Transverse colon (tissue), 4 donors: ENCODE data around the gene COX6B1. TPM values are rescaled to one million over a fixed set of nuclear protein-coding genes. Genes with fewer than 3 reads are reported as not detected.

Source experiments
- DNase-seq: peaks from one replicate; pipeline ENCODE4 v3.0.0-alpha.2; 2019
- H3K27ac ChIP-seq, 4 donors: fragments of 200-600 bp; sonication (generic); 2 replicates each; pipeline ENCODE4 v1.5.1; 2016 to 2018; ENCODE audit warnings: inconsistent platforms in 4 of 4
- H3K27me3 ChIP-seq: fragments of 200-600 bp; sonication (generic); 2 replicates; pipeline ENCODE4 v1.5.1; 2017; ENCODE audit warnings: inconsistent platforms
- H3K36me3 ChIP-seq, 4 donors: fragments of 200-600 bp; sonication (generic); 2 replicates each; pipeline ENCODE4 v1.5.1; 2017 to 2019; ENCODE audit warnings: inconsistent platforms in 4 of 4
- H3K4me1 ChIP-seq, 4 donors: fragments of 200-600 bp; sonication (generic); 2 replicates each; pipeline ENCODE4 v1.5.1; 2017 to 2020; ENCODE audit warnings: inconsistent platforms in 4 of 4
- H3K4me3 ChIP-seq, 4 donors: fragments of 200-600 bp; sonication (generic); 1 replicate in 1 of 4; 2 replicates in 3 of 4; pipeline versions ENCODE4 v1.5.1 to v1.6.1; 2017 to 2019; ENCODE audit warnings: inconsistent platforms in 4 of 4
- H3K9me3 ChIP-seq, 2 donors: fragments of 200-600 bp; sonication (generic); 2 replicates each; pipeline ENCODE4 v1.5.1; 2017 to 2019; ENCODE audit warnings: inconsistent platforms in 2 of 2
- EP300 ChIP-seq: sonication (generic); formaldehyde crosslinking; IDR thresholded peaks from one replicate; pipeline ENCODE4 v1.6.1; 2017; ENCODE audit warnings: antibody characterized with exemption, low read depth
- POLR2A ChIP-seq: fragments of 450-650 bp; IDR thresholded peaks from one replicate; pipeline ENCODE4 v1.6.1; 2016; ENCODE audit warnings: antibody characterized with exemption, mild to moderate bottlenecking, moderate library complexity
- POLR2AphosphoS5 ChIP-seq, 3 donors: sonication (generic); formaldehyde crosslinking; IDR thresholded peaks; one replicate each; pipeline ENCODE4 v1.6.1; 2016; ENCODE audit warnings: antibody characterized with exemption in 3 of 3
- WGBS, 2 donors: methylation state at CpG; one replicate each; pipeline ENCODE4 v1.1.5; 2018; ENCODE audit warnings: low coverage in 1 of 2; 5-methylcytosine and 5-hydroxymethylcytosine counted together
- in situ Hi-C, 4 donors: fragments of 200-750 bp; cut with MboI; loops; one replicate each; pipeline versions ENCODE4 v1.15.0 to v1.15.1; 2017; ENCODE audit warnings: low sequenced_read_pairs in 3 of 4, low pct_ligation_motif_present in 1 of 4, low pct_unique_long_range_greater_than_20kb in 1 of 4
- intact Hi-C: fragments of 100-400 bp; cut with DNase I; formaldehyde crosslinking; loops from one replicate; pipeline ENCODE4 v1.15.1; 2023; ENCODE audit warnings: low total_unique reads
- total RNA-seq, 4 donors: library from RNA; depleted of rRNA; stranded (reverse); fragments of >200 nt; gene quantifications; one replicate each; pipeline ENCODE4 v1.1.0, GENCODE V29; 2016
- TF ChIP-seq, protein P1 (sequence below), 5 experiments: fragments of 200-600 bp in 3 of 5; fragments of 450-650 bp in 2 of 5; sonication (generic) in 3 of 5; IDR thresholded peaks; 1 replicate in 2 of 5; 2 replicates in 3 of 5; pipeline ENCODE4 v1.5.1; 2016 to 2017; ENCODE audit warnings: antibody characterized with exemption in 5 of 5, inconsistent platforms in 3 of 5, mild to moderate bottlenecking in 2 of 5, moderate library complexity in 1 of 5

The COX6B1 gene
- total RNA-seq, 4 donors from 2014 or later, result 368 to 1,320 (median 628) TPM

DNA sequence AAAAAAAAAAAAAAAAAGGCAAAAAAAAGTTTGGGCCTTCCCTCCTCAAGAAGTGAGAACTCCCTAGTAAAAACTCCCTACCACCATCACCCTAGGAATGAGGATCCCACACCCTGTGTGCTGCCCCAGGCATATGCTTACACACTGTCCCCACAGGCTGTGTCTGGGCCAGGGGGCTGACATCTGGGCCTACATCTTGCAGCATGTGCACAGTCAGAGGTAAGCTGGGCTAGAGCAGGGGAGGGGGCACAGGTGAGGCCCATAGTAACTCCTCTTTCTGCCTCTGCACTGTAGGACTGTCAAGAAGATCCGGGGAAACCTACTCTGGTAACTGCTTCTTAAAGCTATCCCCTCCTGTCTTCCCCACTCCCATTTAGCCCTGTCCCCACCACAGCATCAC is 34.5 kb upstream of the COX6B1 start:
- no peak overlapping the region for H3K4me3 ChIP-seq
- in situ Hi-C loops, result no loop called here
- TF ChIP-seq EP300 (no peak), POLR2AphosphoS5 (IDR thresholded peaks at IDR 0.05) (no peak), POLR2A (no peak)
- TF ChIP-seq, protein P1, sequence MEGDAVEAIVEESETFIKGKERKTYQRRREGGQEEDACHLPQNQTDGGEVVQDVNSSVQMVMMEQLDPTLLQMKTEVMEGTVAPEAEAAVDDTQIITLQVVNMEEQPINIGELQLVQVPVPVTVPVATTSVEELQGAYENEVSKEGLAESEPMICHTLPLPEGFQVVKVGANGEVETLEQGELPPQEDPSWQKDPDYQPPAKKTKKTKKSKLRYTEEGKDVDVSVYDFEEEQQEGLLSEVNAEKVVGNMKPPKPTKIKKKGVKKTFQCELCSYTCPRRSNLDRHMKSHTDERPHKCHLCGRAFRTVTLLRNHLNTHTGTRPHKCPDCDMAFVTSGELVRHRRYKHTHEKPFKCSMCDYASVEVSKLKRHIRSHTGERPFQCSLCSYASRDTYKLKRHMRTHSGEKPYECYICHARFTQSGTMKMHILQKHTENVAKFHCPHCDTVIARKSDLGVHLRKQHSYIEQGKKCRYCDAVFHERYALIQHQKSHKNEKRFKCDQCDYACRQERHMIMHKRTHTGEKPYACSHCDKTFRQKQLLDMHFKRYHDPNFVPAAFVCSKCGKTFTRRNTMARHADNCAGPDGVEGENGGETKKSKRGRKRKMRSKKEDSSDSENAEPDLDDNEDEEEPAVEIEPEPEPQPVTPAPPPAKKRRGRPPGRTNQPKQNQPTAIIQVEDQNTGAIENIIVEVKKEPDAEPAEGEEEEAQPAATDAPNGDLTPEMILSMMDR (IDR thresholded peaks at IDR 0.05), result no peak
- WGBS, 2 donors, result 71% methylated on average over 1 of the region's 1 CpG; no CpG with 5 or more reads in 1 of the 2 donors
- no peak for DNase-seq
- no peaks in the 10 kb centered on the region for H3K36me3 ChIP-seq
- intact Hi-C loops, result no loop called here
- no peaks in the 10 kb centered on the region for H3K27me3 ChIP-seq
- H3K4me1 ChIP-seq, result peaks cover 3 to 13% (median 11%) of the 10 kb centered on the region in 4 donors
- no peak overlapping the region for H3K27ac ChIP-seq
- H3K9me3 ChIP-seq, result no peaks in the 10 kb centered on the region

- no peak overlapping the region for H3K27ac ChIP-seq
- intact Hi-C loops, result no loop called here
Measured at GRCh38 chr19:35615036-35615435, 33.1 kb upstream of the COX6B1 start.

DNA sequence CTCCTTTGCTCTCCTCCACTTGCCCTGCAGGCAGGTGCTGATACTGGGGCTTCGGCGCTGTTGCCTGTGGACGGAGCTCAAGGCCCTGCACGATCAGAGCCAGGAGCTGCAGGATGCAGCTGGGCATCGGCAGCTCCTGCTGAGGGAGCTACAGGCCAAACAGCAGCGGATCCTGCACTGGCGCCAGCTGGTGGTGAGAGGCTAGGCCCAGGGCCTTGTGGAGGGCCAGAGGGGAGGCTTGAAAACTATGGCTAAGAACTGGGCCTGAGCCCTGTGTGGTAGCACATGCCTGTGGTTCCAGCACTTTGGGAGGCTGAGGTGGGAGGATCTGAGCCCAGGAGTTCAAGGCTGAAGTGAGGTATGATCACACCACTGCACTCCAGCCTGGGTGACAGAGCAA is 29.3 kb upstream of the COX6B1 start:
- no peaks in the 10 kb centered on the region for H3K27me3 ChIP-seq
- no peaks in the 10 kb centered on the region for H3K36me3 ChIP-seq
- intact Hi-C loops (no loop called here), in situ Hi-C loops (no loop called here)
- no peak overlapping the region for H3K27ac ChIP-seq
- H3K4me3 ChIP-seq, result no peak overlapping the region
- DNase-seq, result no peak
- H3K4me1 ChIP-seq, result no peaks in the 10 kb centered on the region
- WGBS, 2 donors, result 92% methylated on average over 7 of the region's 7 CpGs; no CpG with 5 or more reads in 1 of the 2 donors
- no peaks in the 10 kb centered on the region for H3K9me3 ChIP-seq
- TF ChIP-seq POLR2AphosphoS5 (IDR thresholded peaks at IDR 0.05) (no peak), POLR2A (no peak), EP300 (no peak)
- TF ChIP-seq, protein P1 (IDR thresholded peaks at IDR 0.05), result no peak

More at GRCh38 chr19:35615036-35615435, 33.1 kb upstream of the COX6B1 start:
- in situ Hi-C loops, result no loop called here
- H3K4me3 ChIP-seq, result no peak overlapping the region
- no peak for DNase-seq
- 95% methylated on average over 17 of the region's 17 CpGs; no CpG with 5 or more reads in 1 of the 2 donors for WGBS, 2 donors
- H3K4me1 ChIP-seq, result peaks cover 3 to 13% (median 11%) of the 10 kb centered on the region in 4 donors
- no peaks in the 10 kb centered on the region for H3K9me3 ChIP-seq
- H3K27me3 ChIP-seq, result no peaks in the 10 kb centered on the region
- TF ChIP-seq, protein P1 (IDR thresholded peaks at IDR 0.05), result no peak
- TF ChIP-seq POLR2A (no peak), EP300 (no peak), POLR2AphosphoS5 (IDR thresholded peaks at IDR 0.05) (no peak)
- H3K36me3 ChIP-seq, result no peaks in the 10 kb centered on the region

DNA sequence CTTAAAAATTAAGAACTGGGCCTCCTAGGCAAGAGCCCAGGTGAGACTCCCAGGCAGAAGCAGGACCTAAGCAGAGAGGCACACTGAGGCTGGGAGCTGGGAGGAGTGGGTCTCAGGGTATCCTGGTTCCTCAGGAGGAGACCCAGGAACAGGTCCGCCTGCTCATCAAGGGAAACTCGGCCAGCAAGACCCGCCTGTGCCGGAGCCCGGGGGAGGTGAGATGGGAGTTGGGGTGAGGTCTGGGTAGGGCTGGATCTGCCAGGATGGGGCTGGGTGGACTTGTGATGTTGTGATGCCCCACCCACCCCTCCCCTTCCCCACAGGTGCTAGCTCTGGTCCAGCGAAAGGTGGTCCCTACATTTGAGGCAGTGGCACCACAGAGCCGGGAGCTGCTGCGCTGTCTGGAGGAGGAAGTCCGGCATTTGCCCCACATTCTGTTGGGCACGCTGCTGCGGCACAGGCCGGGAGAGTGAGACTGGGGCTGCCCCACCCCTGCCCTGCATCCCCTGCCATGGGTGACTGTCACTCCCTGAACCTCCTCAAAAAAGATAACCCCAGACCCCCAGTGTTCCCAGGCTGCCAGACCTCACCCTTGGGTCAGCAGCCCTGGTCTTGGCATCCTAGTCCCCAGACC is 28.7 kb upstream of the COX6B1 start:
- Histone ChIP-seq H3K9me3 (no peaks in the 10 kb centered on the region), H3K4me3 (no peak overlapping the region), H3K27ac (no peak overlapping the region), H3K4me1 (no peaks in the 10 kb centered on the region), H3K27me3 (no peaks in the 10 kb centered on the region), H3K36me3 (no peaks in the 10 kb centered on the region)
- in situ Hi-C loops, result no loop called here
- DNase-seq, result no peak
- intact Hi-C loops, result no loop called here
- TF ChIP-seq POLR2A (no peak), EP300 (no peak), POLR2AphosphoS5 (IDR thresholded peaks at IDR 0.05) (no peak)
- TF ChIP-seq, protein P1 (IDR thresholded peaks at IDR 0.05), result no peak
- 98% methylated on average over 11 of the region's 12 CpGs; no CpG with 5 or more reads in 1 of the 2 donors for WGBS, 2 donors
